Hair follicular keratinocyte (primary cell): ENCODE data around the gene ELANE. TPM values are rescaled to one million over a fixed set of nuclear protein-coding genes. Genes with fewer than 3 reads are reported as not detected.

Source experiments
- total RNA-seq: library from RNA; depleted of rRNA; stranded (reverse); fragments of >200 nt; gene quantifications from 2 replicates; pipeline ENCODE4 v1.2.3, GENCODE V29; 2015

ELANE gene
- total RNA-seq, result not detected in 2 replicates

DNA sequence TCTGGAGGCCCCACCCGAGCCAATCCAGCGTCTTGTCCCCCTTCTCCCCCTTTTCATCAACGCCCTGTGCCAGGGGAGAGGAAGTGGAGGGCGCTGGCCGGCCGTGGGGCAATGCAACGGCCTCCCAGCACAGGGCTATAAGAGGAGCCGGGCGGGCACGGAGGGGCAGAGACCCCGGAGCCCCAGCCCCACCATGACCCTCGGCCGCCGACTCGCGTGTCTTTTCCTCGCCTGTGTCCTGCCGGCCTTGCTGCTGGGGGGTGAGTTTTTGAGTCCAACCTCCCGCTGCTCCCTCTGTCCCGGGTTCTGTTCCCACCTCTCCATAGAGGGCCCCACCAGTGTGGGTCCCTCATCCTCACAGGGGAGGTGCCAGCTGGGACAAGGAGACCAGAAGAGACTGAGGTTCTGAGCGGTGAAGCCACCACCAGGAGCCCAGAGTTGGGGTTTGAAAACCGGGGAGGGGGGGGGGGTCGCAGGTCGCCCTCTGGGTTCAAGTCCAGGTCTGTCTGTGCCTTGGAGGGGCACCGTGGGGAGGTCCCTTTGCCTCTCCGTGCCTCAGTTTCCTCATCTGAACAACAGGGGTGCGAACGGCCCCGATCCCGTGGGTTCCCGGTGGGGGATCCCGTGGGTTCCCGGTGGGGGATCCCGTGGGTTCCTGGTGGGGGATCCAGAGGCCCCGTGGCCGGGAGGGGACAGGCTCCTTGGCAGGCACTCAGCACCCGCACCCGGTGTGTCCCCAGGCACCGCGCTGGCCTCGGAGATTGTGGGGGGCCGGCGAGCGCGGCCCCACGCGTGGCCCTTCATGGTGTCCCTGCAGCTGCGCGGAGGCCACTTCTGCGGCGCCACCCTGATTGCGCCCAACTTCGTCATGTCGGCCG lies at the start of gene ELANE:
Gene ELANE, plus strand, starts transcription at position 168 of the 878 bp plus-strand sequence. Its CDS starts 26 bp downstream, at position 194.

DNA sequence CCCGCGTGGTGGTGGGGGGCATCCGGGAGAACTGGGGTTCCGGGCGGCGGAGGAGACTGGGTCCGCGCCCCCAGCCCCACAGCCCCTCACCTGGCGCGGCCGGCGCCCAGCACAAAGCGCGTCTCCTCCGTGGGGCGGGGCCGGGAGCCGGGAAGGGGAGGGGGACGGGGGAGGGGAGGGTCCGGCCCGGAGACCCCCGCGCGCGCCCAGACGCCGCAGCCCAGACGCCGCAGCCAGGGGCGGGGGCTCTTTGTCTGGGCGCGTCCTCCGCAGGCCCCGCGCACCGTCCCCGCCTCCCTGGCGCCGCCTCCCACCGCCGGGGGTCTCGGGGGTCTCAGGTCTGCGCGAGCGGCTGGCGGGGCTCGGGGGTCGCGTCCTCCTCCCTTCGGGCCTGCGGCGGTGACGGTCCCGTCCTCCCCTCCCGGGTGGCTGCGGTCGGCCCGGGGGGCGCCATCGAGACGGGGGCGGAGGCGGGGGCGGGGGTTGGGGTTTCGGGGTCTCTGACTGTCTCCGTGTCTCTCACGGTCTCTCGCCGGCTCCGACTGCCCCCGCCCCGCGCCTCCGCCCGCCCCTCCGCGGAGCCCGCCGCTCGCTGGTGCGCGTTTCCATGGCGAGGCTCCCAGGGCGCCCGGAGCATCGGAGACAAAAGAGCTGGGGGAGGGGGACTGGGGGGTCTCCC lies 30.1 kb upstream of the ELANE start, which contains the start of gene PLPPR3:
Gene PLPPR3, minus strand, starts transcription at position 131 of the 679 bp plus-strand sequence. CDS start 396 bp downstream, outside the sequence.

DNA sequence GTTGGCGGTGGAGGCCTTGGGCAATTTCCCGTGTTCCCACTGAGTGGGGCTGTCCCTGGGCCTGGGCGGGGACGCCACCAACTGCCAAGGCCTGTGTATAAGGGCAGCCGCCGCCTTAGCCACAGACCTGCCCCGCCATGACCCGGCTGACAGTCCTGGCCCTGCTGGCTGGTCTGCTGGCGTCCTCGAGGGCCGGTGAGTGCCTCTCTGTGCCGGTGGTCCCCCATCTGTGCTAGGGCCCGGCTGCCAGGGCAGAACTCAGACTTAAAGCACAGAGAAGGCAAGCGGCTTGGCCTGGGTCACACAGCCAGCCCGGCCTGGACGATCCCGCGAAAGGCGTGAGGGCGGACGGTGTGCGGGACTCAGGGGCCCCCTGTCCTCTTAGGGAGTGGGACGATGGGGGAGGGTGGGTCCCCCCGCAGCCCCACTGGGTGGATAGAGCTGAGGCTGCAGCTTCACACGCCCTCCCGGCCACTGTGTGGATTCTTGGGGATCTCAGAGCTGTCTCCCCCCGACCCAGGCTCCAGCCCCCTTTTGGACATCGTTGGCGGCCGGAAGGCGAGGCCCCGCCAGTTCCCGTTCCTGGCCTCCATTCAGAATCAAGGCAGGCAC lies 24.3 kb upstream of the ELANE start, which contains the start of gene AZU1:
Gene AZU1, plus strand, starts transcription at position 128 of the 612 bp plus-strand sequence. Its CDS starts 10 bp downstream, at position 138.

DNA sequence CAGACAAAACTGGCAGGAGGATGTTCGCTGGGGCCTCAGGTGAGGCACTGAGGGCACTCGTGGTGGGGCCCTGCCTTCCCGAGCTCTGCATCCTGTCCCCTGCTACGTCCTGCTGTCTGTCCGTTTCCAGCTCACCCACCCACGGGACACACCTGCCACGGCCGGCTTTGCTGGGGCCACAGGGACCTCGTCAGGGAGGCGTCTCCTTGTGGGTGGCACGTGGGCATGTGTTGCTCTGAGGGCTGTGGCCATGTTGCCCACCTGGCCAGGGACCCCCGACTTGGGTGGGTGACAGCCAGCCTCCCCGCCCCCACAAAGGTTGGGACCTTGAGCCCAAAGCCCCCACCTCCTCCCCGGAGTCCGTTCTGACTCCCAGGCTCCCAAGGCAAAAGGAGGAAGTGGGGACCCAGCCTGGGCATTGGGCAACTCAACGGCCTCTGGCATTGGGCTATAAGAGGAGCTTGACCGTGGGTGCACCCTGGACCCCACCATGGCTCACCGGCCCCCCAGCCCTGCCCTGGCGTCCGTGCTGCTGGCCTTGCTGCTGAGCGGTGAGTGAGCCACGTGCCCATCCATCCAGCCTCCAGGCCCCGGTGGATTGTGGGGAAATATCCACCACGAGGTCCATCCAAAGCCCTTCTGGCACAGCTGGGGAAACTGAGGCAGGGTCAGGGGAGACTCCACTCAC lies 11.4 kb upstream of the ELANE start, which contains the start of gene PRTN3:
Gene PRTN3, plus strand, starts transcription at position 481 of the 688 bp plus-strand sequence. Its CDS starts 10 bp downstream, at position 491.

DNA sequence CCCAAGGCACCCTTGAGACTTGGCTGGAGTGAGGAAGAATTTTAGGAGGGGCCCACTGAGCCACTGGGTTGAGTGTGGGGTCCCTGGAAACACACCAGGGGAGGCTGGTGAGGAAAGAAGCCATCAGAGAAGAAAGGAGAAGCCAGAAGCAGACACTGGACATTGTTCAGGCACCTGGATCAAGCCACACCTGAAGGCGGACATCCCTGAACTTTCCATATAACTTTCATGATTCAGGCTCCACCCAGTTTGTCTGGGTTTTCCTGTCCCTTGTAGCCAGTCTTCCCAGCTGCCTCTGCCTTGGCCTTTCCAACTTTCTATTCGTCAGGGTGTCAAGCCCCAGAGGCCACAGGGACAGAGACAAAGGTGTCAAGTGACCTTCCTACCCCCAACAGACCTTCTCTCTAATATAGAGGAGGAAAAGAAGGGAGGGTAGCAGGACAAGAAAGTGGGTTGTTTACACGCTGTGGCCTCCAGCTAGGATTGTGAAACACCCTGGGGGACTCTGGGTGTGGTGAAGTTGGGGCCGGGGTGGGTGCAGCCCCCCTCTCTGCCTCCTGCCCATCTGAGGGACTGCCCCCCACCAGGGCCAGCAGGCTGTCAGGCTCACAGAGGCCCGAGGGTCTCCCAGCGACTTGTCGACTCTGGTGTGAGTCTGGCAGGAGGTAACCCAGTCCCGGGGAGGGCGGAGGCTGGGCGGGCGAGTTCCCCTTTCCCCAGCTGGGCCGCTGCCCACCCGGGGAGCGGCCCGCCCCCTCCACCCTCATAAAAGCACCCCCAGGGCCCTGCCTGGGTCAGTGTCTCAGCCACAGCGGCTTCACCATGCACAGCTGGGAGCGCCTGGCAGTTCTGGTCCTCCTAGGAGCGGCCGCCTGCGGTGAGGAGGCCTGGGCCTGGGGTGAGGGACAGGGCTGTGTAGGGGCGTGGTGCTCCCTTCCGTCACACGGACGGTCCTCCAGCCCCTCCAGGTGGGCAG lies 7.1 kb downstream of the ELANE start, which contains the start of gene CFD:
Gene CFD, plus strand, starts transcription at position 797 of the 976 bp plus-strand sequence. Its CDS starts 26 bp downstream, at position 823.

DNA sequence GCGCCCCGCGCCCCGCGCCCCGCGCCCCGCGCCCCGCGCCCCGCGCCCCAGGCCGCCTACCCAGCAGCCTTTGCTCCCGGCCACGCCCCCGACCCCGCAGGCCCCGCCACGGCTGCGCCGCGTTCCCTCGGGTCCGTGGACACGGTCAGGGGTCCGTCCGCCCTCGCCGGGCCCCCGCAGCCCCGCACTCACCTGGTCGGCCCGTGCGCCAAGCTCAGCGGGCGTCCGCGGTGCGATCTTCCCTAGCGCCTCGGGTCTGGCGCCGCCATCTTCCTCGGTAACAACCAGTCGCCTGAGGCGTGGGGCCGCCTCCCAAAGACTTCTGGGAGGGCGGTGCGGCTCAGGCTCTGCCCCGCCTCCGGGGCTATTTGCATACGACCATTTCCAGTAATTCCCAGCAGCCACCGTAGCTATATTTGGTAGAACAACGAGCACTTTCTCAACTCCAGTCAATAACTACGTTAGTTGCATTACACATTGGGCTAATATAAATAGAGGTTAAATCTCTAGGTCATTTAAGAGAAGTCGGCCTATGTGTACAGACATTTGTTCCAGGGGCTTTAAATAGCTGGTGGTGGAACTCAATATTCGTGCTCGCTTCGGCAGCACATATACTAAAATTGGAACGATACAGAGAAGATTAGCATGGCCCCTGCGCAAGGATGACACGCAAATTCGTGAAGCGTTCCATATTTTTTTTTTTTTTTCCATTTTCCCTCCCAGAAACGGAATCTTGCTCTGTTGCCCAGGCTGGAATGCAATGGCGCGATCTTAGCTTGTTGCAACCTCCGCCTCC lies 41.0 kb downstream of the ELANE start, which contains the start of the genes MED16 and RNU6-9:
Gene MED16, minus strand, starts transcription at position 294 of the 796 bp plus-strand sequence. CDS start 2,056 bp downstream, outside the sequence.
Gene RNU6-9, plus strand, starts transcription at position 591 of the 796 bp plus-strand sequence.

Other genes with a start within 250 kb of the ELANE start
- gene POLRMT, start 218.8 kb upstream of the ELANE start, total RNA-seq, result 26.4 and 36.2 TPM in 2 replicates
- not detected in 2 replicates for gene FGF22, start 212.4 kb upstream of the ELANE start, total RNA-seq
- 126 and 152 TPM in 2 replicates for gene RNF126, start 189.1 kb upstream of the ELANE start, total RNA-seq
- gene FSTL3, start 175.9 kb upstream of the ELANE start, total RNA-seq, result 259 and 303 TPM in 2 replicates
- gene PRSS57, start 156.9 kb upstream of the ELANE start, total RNA-seq, result not detected in 2 replicates
- 0.11 TPM in 1 of 2 replicates, not detected in the other for gene PALM, start 143.4 kb upstream of the ELANE start, total RNA-seq
- 7.2 and 12.6 TPM in 2 replicates for gene MISP, start 101.2 kb upstream of the ELANE start, total RNA-seq
- 216 and 283 TPM in 2 replicates for gene PTBP1, start 54.9 kb upstream of the ELANE start, total RNA-seq
- gene PLPPR3, start 30.3 kb upstream of the ELANE start, total RNA-seq, result 0.27 TPM in 1 of 2 replicates, not detected in the other
- gene AZU1, start 24.5 kb upstream of the ELANE start, total RNA-seq, result not detected in 2 replicates
- gene PRTN3, start 11.3 kb upstream of the ELANE start, total RNA-seq, result not detected in 2 replicates
- 0.55 TPM in 1 of 2 replicates, not detected in the other for gene CFD, start 7.4 kb downstream of the ELANE start, total RNA-seq
- 33.8 and 34.7 TPM in 2 replicates for gene MED16, start 40.9 kb downstream of the ELANE start, total RNA-seq
- gene RNU6-9, start 41.2 kb downstream of the ELANE start, total RNA-seq, result not detected in 2 replicates
- 60.8 and 91.1 TPM in 2 replicates for gene R3HDM4, start 60.9 kb downstream of the ELANE start, total RNA-seq
- not detected in 2 replicates for gene KISS1R, start 65.0 kb downstream of the ELANE start, total RNA-seq
- 4.5 and 4.8 TPM in 2 replicates for gene ARID3A, start 73.7 kb downstream of the ELANE start, total RNA-seq
- 68.2 and 87.6 TPM in 2 replicates for gene WDR18, start 132.0 kb downstream of the ELANE start, total RNA-seq
- 0.95 and 2.3 TPM in 2 replicates for gene GRIN3B, start 148.1 kb downstream of the ELANE start, total RNA-seq
- 142 and 147 TPM in 2 replicates for gene TMEM259, start 168.8 kb downstream of the ELANE start, total RNA-seq
- not detected in 2 replicates for gene RNU6-2, start 169.2 kb downstream of the ELANE start, total RNA-seq
- gene CNN2, start 174.3 kb downstream of the ELANE start, total RNA-seq, result 239 and 254 TPM in 2 replicates
- gene ABCA7, start 187.8 kb downstream of the ELANE start, total RNA-seq, result 14.0 and 24.3 TPM in 2 replicates
- gene ARHGAP45, start 214.9 kb downstream of the ELANE start, total RNA-seq, result 3.2 and 5.4 TPM in 2 replicates
- 125 and 242 TPM in 2 replicates for gene POLR2E, start 243.1 kb downstream of the ELANE start, total RNA-seq